Lung (tissue), 12 donors: ENCODE measurements around the gene SERPINA10. TPM values are rescaled to one million over a fixed set of nuclear protein-coding genes. Genes with fewer than 3 reads are reported as not detected.

ENCODE experiments used
- ATAC-seq: fragments of 200-7000 bp; cut with Tn5 transposase; one replicate; pipeline ENCODE4 v1.9.1; 2020; ENCODE audit warnings: moderate number of reproducible peaks; ENCODE audit not compliant: insufficient read depth, low FRiP score
- DNase-seq, 3 donors: peaks; one replicate each; pipeline ENCODE4 v3.0.0-alpha.2; 2013 to 2017
- H3K27ac ChIP-seq, 2 donors: one replicate each; pipeline ENCODE4 v1.5.1; 2013; ENCODE audit warnings: mild to moderate bottlenecking in 2 of 2, moderate library complexity in 2 of 2, control low read depth in 1 of 2, inconsistent platforms in 1 of 2, low read depth in 1 of 2, low read length in 1 of 2
- H3K27me3 ChIP-seq, 3 donors: one replicate each; pipeline ENCODE4 v1.5.1; 2013; ENCODE audit warnings: low read length in 2 of 3; ENCODE audit not compliant: control insufficient read depth in 3 of 3, insufficient read depth in 3 of 3
- H3K36me3 ChIP-seq, 4 donors: one replicate each; pipeline ENCODE4 v1.5.1; 2013; ENCODE audit warnings: low read length in 4 of 4, mild to moderate bottlenecking in 1 of 4, moderate library complexity in 1 of 4; ENCODE audit not compliant: control insufficient read depth in 4 of 4, insufficient read depth in 4 of 4
- H3K4me1 ChIP-seq, 5 donors: one replicate each; pipeline ENCODE4 v1.5.1; 2013; ENCODE audit warnings: low read length in 5 of 5, mild to moderate bottlenecking in 2 of 5, moderate library complexity in 1 of 5; ENCODE audit not compliant: control insufficient read depth in 5 of 5, insufficient read depth in 5 of 5
- H3K4me3 ChIP-seq: one replicate; pipeline ENCODE4 v1.5.1; 2013; ENCODE audit warnings: mild to moderate bottlenecking, control low read depth, moderate library complexity
- H3K9ac ChIP-seq, 2 donors: one replicate each; pipeline ENCODE4 v1.5.1; 2013; ENCODE audit warnings: low read length in 2 of 2, control low read depth in 1 of 2; ENCODE audit not compliant: insufficient read depth in 1 of 2
- H3K9me3 ChIP-seq, 4 donors: one replicate each; pipeline ENCODE4 v1.5.1; 2013; ENCODE audit warnings: low read length in 3 of 4, mild to moderate bottlenecking in 1 of 4, moderate library complexity in 1 of 4; ENCODE audit not compliant: control insufficient read depth in 4 of 4, insufficient read depth in 3 of 4
- WGBS, 2 donors: extraction: QIAGEN DNeasy Blood & Tissue Kit; methylation state at CpG; one replicate each; pipeline ENCODE4 v1.1.7; 2013; 5-methylcytosine and 5-hydroxymethylcytosine counted together
- polyA plus RNA-seq, 2 donors: library from polyadenylated mRNA; stranded (reverse); fragments of 200-250 nt; gene quantifications; one replicate each; pipeline ENCODE4 v1.2.1, GENCODE V29; 2013
- total RNA-seq, 2 donors: library from RNA; depleted of rRNA in 1 of 2; stranded (reverse); fragments of >200 nt in 1 of 2; gene quantifications; one replicate each; pipeline ENCODE4 v1.2.1, GENCODE V29; 2014 to 2021
- TF ChIP-seq, protein P1 (sequence below): IDR thresholded peaks from 2 replicates; pipeline ENCODE4 v1.5.1; 2012; ENCODE audit warnings: mild to moderate bottlenecking; ENCODE audit errors: control extremely low read depth, extremely low read depth
- donor health status: control.
- donor health status: control.
- donor health status: Bipolar disorder and iron deficiency.
- donor health status: healthy.
- donor health status: DM: yes; HTN: yes; CAD: no.

Gene SERPINA10
- total and polyA plus RNA-seq, 4 donors = 0.21 TPM; not detected in 3

DNA sequence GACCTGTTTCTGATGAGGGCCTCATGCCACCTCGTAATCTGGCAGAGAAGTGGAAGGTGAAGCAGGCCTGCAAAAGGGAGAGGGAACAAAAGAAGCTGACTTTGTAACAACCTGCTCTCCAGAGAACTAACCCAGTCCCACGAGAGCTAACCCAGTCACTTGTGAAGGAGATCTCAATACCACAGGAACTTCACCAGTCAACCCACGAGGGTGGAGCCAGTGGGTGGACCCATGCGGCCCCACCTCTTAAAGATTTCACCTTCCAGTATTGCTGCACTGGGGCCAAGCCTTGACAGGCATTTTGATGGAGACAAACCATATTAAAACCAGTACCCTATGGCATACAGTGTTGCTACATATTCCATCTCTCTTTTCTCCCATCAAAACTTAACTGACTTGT lies 55.1 kb downstream of the SERPINA10 start:
- no peak overlapping the region for H3K27ac ChIP-seq
- H3K9ac ChIP-seq = no peak overlapping the region
- TF ChIP-seq, protein P1, sequence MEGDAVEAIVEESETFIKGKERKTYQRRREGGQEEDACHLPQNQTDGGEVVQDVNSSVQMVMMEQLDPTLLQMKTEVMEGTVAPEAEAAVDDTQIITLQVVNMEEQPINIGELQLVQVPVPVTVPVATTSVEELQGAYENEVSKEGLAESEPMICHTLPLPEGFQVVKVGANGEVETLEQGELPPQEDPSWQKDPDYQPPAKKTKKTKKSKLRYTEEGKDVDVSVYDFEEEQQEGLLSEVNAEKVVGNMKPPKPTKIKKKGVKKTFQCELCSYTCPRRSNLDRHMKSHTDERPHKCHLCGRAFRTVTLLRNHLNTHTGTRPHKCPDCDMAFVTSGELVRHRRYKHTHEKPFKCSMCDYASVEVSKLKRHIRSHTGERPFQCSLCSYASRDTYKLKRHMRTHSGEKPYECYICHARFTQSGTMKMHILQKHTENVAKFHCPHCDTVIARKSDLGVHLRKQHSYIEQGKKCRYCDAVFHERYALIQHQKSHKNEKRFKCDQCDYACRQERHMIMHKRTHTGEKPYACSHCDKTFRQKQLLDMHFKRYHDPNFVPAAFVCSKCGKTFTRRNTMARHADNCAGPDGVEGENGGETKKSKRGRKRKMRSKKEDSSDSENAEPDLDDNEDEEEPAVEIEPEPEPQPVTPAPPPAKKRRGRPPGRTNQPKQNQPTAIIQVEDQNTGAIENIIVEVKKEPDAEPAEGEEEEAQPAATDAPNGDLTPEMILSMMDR = no peak
- no peaks in the 10 kb centered on the region for H3K27me3 ChIP-seq
- peaks cover 0 to 3% (median 0%) of the 10 kb centered on the region in 4 donors for H3K36me3 ChIP-seq
- DNase-seq = no peak
- ATAC-seq = no peak
- no peak overlapping the region for H3K4me3 ChIP-seq
- H3K9me3 ChIP-seq = no peaks in the 10 kb centered on the region
- 87 to 90% methylated on average over 4 of the region's 4 CpGs for WGBS, 2 donors
- no peaks in the 10 kb centered on the region for H3K4me1 ChIP-seq

DNA sequence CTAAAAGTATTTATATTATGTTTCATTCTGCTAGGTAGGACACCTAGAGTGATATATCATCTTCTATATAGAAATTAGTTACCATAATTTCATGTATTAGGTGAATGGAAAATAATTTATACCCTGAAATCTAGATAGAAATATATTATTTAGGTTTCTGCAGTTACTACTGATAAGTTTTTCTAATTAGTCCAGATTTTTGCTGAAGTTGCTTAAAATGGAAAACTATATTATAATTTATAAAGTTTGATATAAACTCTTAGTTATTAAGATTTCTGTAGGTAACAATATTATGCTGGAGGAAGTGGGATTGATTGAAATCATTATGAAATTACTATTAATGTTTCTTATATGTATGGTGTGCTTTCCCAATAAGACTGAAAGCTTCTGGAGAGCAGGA lies 56.0 kb downstream of the SERPINA10 start:
- TF ChIP-seq, protein P1 = no peak
- Histone ChIP-seq H3K9me3 (no peaks in the 10 kb centered on the region), H3K36me3 (peaks cover 0 to 3% (median 0%) of the 10 kb centered on the region in 4 donors), H3K9ac (no peak overlapping the region), H3K27me3 (no peaks in the 10 kb centered on the region), H3K27ac (no peak overlapping the region), H3K4me3 (no peak overlapping the region), H3K4me1 (no peaks in the 10 kb centered on the region)
- ATAC-seq (no peak), DNase-seq (no peak)

Other genes with a start within 250 kb of the SERPINA10 start
- 100 to 1,000 TPM; 116 to 138 TPM for gene DDX24, start 212.1 kb downstream of the SERPINA10 start, total RNA-seq
- 10 to 100 TPM; 78.4 to 98.9 TPM for gene DDX24, start 212.1 kb downstream of the SERPINA10 start, polyA plus RNA-seq
- gene IFI27L1, start 212.0 kb downstream of the SERPINA10 start, total RNA-seq = 10 to 100 TPM; 14.6 to 23.0 TPM
- 10 to 100 TPM; 16.7 to 41.5 TPM for gene IFI27L1, start 212.0 kb downstream of the SERPINA10 start, polyA plus RNA-seq
- gene IFI27, start 182.5 kb downstream of the SERPINA10 start, total RNA-seq = 100 to 1,000 TPM in 1 of 2 donors, 10 to 100 TPM in 1; 94.1 to 308 TPM
- 100 to 1,000 TPM; 447 to 883 TPM for gene IFI27, start 182.5 kb downstream of the SERPINA10 start, polyA plus RNA-seq
- gene IFI27L2, start 163.7 kb downstream of the SERPINA10 start, total RNA-seq = 10 to 100 TPM; 27.2 to 38.9 TPM
- 100 to 1,000 TPM; 108 to 127 TPM for gene IFI27L2, start 163.7 kb downstream of the SERPINA10 start, polyA plus RNA-seq
- gene PPP4R4, start 118.9 kb downstream of the SERPINA10 start, total RNA-seq = 10 to 100 TPM in 1 of 2 donors, 1 to 10 TPM in 1; 5.3 to 25.9 TPM
- gene PPP4R4, start 118.9 kb downstream of the SERPINA10 start, polyA plus RNA-seq = 1 to 10 TPM; 1.6 to 2.3 TPM
- under 1 TPM; 0.34 to 0.77 TPM for gene SERPINA6, start 30.1 kb upstream of the SERPINA10 start, total RNA-seq
- under 1 TPM; 0.18 to 0.35 TPM for gene SERPINA6, start 30.1 kb upstream of the SERPINA10 start, polyA plus RNA-seq
- gene SERPINA2, start 73.4 kb upstream of the SERPINA10 start, total RNA-seq = not detected
- under 1 TPM in 1 of 2 donors, not detected in 1; 0.05 TPM for gene SERPINA2, start 73.4 kb upstream of the SERPINA10 start, polyA plus RNA-seq
- 1,000 to 10,000 TPM in 1 of 2 donors, 100 to 1,000 TPM in 1; 120 to 1,581 TPM for gene SERPINA1, start 95.3 kb upstream of the SERPINA10 start, total RNA-seq
- 1,000 to 10,000 TPM in 1 of 2 donors, 100 to 1,000 TPM in 1; 662 to 1,798 TPM for gene SERPINA1, start 95.3 kb upstream of the SERPINA10 start, polyA plus RNA-seq
- gene SERPINA11, start 159.5 kb upstream of the SERPINA10 start, total RNA-seq = under 1 TPM in 1 of 2 donors, not detected in 1; 0.21 TPM
- under 1 TPM in 1 of 2 donors, not detected in 1; 0.02 TPM for gene SERPINA11, start 159.5 kb upstream of the SERPINA10 start, polyA plus RNA-seq
- not detected for gene SERPINA9, start 182.9 kb upstream of the SERPINA10 start, total RNA-seq
- not detected for gene SERPINA9, start 182.9 kb upstream of the SERPINA10 start, polyA plus RNA-seq
- gene SERPINA12, start 216.2 kb upstream of the SERPINA10 start, total RNA-seq = not detected
- gene SERPINA12, start 216.2 kb upstream of the SERPINA10 start, polyA plus RNA-seq = not detected